HCT116 (cell line): ENCODE data around the gene MAP3K5. TPM values are rescaled to one million over a fixed set of nuclear protein-coding genes. Genes with fewer than 3 reads are reported as not detected.

Source experiments
- ATAC-seq: fragments of 200-7000 bp; cut with Tn5 transposase; 2 replicates; pipeline ENCODE4 v1.9.1; 2020; ENCODE audit warnings: mild to moderate bottlenecking, moderate library complexity
- BruUV-seq: library from RNA; stranded (reverse); fragments of 400-500 nt; replicated peaks from 2 replicates; lab custom pipeline; 2021; lab: Mats Ljungman, UMichigan
- CTCF ChIA-PET: fragments of 300-600 bp; sonication (Branson Sonifier 250); formaldehyde crosslinking; loops from one replicate; lab custom pipeline; 2021; ENCODE audit warnings: antibody characterized with exemption; lab: Charles Lee
- POLR2A ChIA-PET: fragments of 300-600, 350-600 bp; sonication (Branson Sonifier 250); formaldehyde crosslinking; loops from one replicate; lab custom pipeline; 2021; ENCODE audit warnings: antibody characterized with exemption; lab: Charles Lee
- RAD21 ChIA-PET, 2 experiments: fragments of 300-600 bp; sonication (Branson Sonifier 250); formaldehyde crosslinking; loops; one replicate each; lab custom pipeline; 2023; ENCODE audit warnings: low total read pairs in 2 of 2; ENCODE audit not compliant: uncharacterized antibody in 2 of 2, unreplicated experiment in 2 of 2, low non-redundant PET in 1 of 2; lab: Charles Lee
- DNase-seq: peaks from one replicate; pipeline ENCODE4 v3.0.0-alpha.2; 2010; ENCODE audit warnings: low read depth, low spot score
- H2AFZ ChIP-seq: fragments of 200-600 bp; shearing (Covaris generic), sonication (generic); 2 replicates; pipeline ENCODE4 v1.6.1; 2017; ENCODE audit warnings: low read depth, mixed run types, mixed read lengths, antibody characterized with exemption, low read length; ENCODE audit not compliant: poor library complexity, severe bottlenecking
- H3K27ac ChIP-seq: 2 replicates; pipeline ENCODE4 v1.5.1; 2012; ENCODE audit warnings: low read depth, low read length
- H3K27me3 ChIP-seq: fragments of 200-600 bp; sonication (generic); 2 replicates; pipeline ENCODE4 v1.6.1; 2016; ENCODE audit warnings: mixed run types, low read length, mixed read lengths; ENCODE audit not compliant: insufficient read depth
- H3K36me3 ChIP-seq, 2 experiments: fragments of 200-500 bp in 1 of 2; fragments of 200-600 bp in 1 of 2; sonication (Bioruptor generic) in 1 of 2; sonication (generic) in 1 of 2; 2 replicates each; pipeline versions ENCODE4 v1.5.1 to v1.6.1; 2014 to 2016; ENCODE audit warnings: low read length in 2 of 2, inconsistent platforms in 1 of 2, mixed read lengths in 1 of 2, mixed run types in 1 of 2; ENCODE audit not compliant: insufficient read depth in 2 of 2, control insufficient read depth in 1 of 2
- H3K4me1 ChIP-seq, 2 experiments: fragments of 200-600 bp in 1 of 2; sonication (generic) in 1 of 2; 2 replicates each; pipeline versions ENCODE4 v1.5.1 to v1.6.1; 2012 to 2017; ENCODE audit warnings: low read length in 2 of 2, inconsistent platforms in 1 of 2, mild to moderate bottlenecking in 1 of 2, mixed read lengths in 1 of 2, mixed run types in 1 of 2, moderate library complexity in 1 of 2; ENCODE audit not compliant: insufficient read depth in 2 of 2, control insufficient read depth in 1 of 2
- H3K4me2 ChIP-seq: fragments of 200-600 bp; sonication (generic); 2 replicates; pipeline ENCODE4 v1.6.1; 2017; ENCODE audit warnings: mixed run types, low read length, mixed read lengths
- H3K4me3 ChIP-seq, 2 experiments: fragments of 200-600 bp in 1 of 2; sonication (generic) in 1 of 2; replicated peaks in 1 of 2; 2 replicates each; pipeline ENCODE4 v1.5.1; 2011 to 2016; ENCODE audit warnings: low read length in 2 of 2, control low read depth in 1 of 2, low read depth in 1 of 2, mild to moderate bottlenecking in 1 of 2, mixed read lengths in 1 of 2, mixed run types in 1 of 2
- H3K79me2 ChIP-seq: fragments of 200-600 bp; sonication (generic); 2 replicates; pipeline ENCODE4 v1.6.1; 2017; ENCODE audit warnings: mild to moderate bottlenecking, mixed run types, low read length, moderate library complexity, mixed read lengths; ENCODE audit not compliant: insufficient read depth
- H3K9ac ChIP-seq: fragments of 200-600 bp; sonication (generic); 2 replicates; pipeline ENCODE4 v1.6.1; 2016; ENCODE audit warnings: low read length, mixed read lengths
- H3K9me2 ChIP-seq: fragments of 200-600 bp; sonication (generic), shearing (Covaris generic); 2 replicates; pipeline ENCODE4 v1.6.1; 2017; ENCODE audit warnings: mixed run types, mild to moderate bottlenecking, moderate library complexity; ENCODE audit not compliant: insufficient read depth
- H3K9me3 ChIP-seq, 2 experiments: fragments of 200-500 bp in 1 of 2; fragments of 200-600 bp in 1 of 2; sonication (Bioruptor generic) in 1 of 2; sonication (generic) in 1 of 2; 2 replicates each; pipeline ENCODE4 v1.6.1; 2014 to 2017; ENCODE audit warnings: low read length in 2 of 2, mixed read lengths in 2 of 2, inconsistent platforms in 1 of 2, low read depth in 1 of 2, mild to moderate bottlenecking in 1 of 2, mixed run types in 1 of 2, moderate library complexity in 1 of 2; ENCODE audit not compliant: control insufficient read depth in 1 of 2, insufficient read depth in 1 of 2
- H4K20me1 ChIP-seq: fragments of 200-600 bp; sonication (generic), shearing (Covaris generic); 2 replicates; pipeline ENCODE4 v1.6.1; 2017; ENCODE audit warnings: mixed run types, mild to moderate bottlenecking, moderate library complexity; ENCODE audit not compliant: insufficient read depth
- CEBPB ChIP-seq: IDR thresholded peaks from 2 replicates; pipeline ENCODE4 v1.6.1; 2012; ENCODE audit warnings: low read depth
- CTCF ChIP-seq, 3 experiments: fragments of 200-600 bp in 1 of 3; sonication (generic) in 1 of 3; IDR thresholded peaks in 2 of 3; conservative IDR thresholded peaks in 1 of 3; 2 replicates each; pipeline ENCODE4 v1.5.1; 2012 to 2017; ENCODE audit warnings: low read depth in 2 of 3, low read length in 2 of 3, antibody characterized with exemption in 1 of 3, borderline replicate concordance in 1 of 3, control low read depth in 1 of 3, mild to moderate bottlenecking in 1 of 3, mixed read lengths in 1 of 3, mixed run types in 1 of 3, moderate library complexity in 1 of 3; ENCODE audit not compliant: insufficient read depth in 1 of 3
- EZH2 ChIP-seq: fragments of 200-600 bp; sonication (generic); IDR thresholded peaks from 2 replicates; pipeline ENCODE4 v1.6.1; 2017; ENCODE audit warnings: antibody characterized with exemption, mixed run types
- FOSL1 ChIP-seq: IDR thresholded peaks from 2 replicates; pipeline ENCODE4 v1.6.1; 2012; ENCODE audit warnings: low read depth
- RAD21 ChIP-seq: IDR thresholded peaks from 2 replicates; pipeline ENCODE4 v1.6.1; 2012; ENCODE audit warnings: low read depth, mild to moderate bottlenecking
- SIN3A ChIP-seq: IDR thresholded peaks from 2 replicates; pipeline ENCODE4 v1.6.1; 2012; ENCODE audit warnings: low read depth
- SP1 ChIP-seq: IDR thresholded peaks from 2 replicates; pipeline ENCODE4 v1.6.1; 2012; ENCODE audit warnings: low read depth
- ZFX ChIP-seq: fragments of 450-650 bp; IDR thresholded peaks from 2 replicates; pipeline ENCODE4 v1.6.1; 2017
- intact Hi-C: fragments of 100-400 bp; cut with micrococcal nuclease; formaldehyde crosslinking; loops from 2 replicates; pipeline ENCODE4 v1.10.0; 2022
- total RNA-seq: library from RNA; stranded (reverse); gene quantifications from one replicate; pipeline ENCODE4 v1.2.1, GENCODE V29; 2021; ENCODE audit not compliant: unreplicated experiment

MAP3K5 gene
- total RNA-seq, 1 experiment from 2014 or later, result 11.8 TPM

DNA sequence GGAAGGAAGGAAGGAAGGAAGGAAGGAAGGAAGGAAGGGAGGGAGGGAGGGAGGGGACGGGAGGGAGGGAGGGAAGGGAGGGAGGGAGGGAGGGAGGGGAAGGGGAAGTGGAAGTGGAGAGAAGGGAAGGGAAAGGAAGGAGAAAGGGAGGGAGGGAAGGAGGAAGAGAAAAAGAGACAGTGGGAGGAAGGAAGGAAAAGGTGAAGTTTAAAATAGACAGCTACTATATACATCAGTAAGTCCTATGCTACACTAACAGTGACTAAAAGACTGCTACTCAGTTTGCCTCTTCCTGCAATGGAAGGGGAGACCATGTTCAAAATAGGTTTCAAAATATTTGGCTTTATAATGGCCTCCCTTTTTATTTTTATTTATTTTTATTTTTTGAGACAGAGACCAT is 22.5 kb downstream of the MAP3K5 start:
- TF ChIP-seq CEBPB, result no peak
- TF ChIP-seq SP1, result no peak
- TF ChIP-seq SIN3A, result no peak
- TF ChIP-seq, all 23 proteins: peak for 0
- ChIA-PET CTCF (no interaction called here), RAD21 (no interaction called here), POLR2A (no interaction called here)
- no peaks in the 10 kb centered on the region; the same call in 1 of the 2 replicates for H4K20me1 ChIP-seq
- DNase-seq (no peak), ATAC-seq (no peak)
- H3K9me2 ChIP-seq, result no peaks in the 10 kb centered on the region
- no peak overlapping the region for H3K9ac ChIP-seq
- H3K27ac ChIP-seq, result no peak overlapping the region
- H3K27me3 ChIP-seq, result no peaks in the 10 kb centered on the region
- H3K36me3 ChIP-seq, result no peaks in the 10 kb centered on the region
- H3K79me2 ChIP-seq, result peaks cover 22% of the 10 kb centered on the region
- H3K9me3 ChIP-seq, result no peaks in the 10 kb centered on the region
- no peak overlapping the region for H2AFZ ChIP-seq
- H3K4me2 ChIP-seq, result no peak overlapping the region
- no TSS peak for BruUV-seq
- no peak overlapping the region for H3K4me3 ChIP-seq
- intact Hi-C loops, result no loop called here
- peaks cover 8 to 12% of the 10 kb centered on the region in 2 experiments for H3K4me1 ChIP-seq

DNA sequence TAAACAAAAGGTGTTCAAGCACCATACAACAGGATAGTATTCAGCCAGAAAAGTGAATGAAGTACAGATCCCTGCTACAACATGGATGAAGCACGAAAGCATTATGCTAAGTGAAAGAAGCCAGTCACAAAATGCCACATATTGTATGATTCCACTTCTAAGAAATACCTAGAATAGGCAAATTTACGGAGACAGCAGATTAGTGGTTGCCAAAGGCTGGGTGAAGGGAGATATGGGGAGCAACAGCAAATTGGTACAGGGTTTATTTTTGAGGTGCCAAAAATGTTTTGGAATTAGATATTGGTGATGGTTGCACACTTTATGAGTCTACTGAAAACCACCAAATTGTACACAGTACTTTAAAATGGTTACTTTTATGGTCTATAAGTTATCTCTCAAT is 23.2 kb downstream of the MAP3K5 start:
- H4K20me1 ChIP-seq, result no peaks in the 10 kb centered on the region; the same call in 1 of the 2 replicates
- H3K9ac ChIP-seq, result no peak overlapping the region
- BruUV-seq, result no TSS peak
- DNase-seq (no peak), ATAC-seq (no peak)
- H3K4me1 ChIP-seq, result peaks cover 3 to 6% of the 10 kb centered on the region in 2 experiments; a peak in 3 of 4 replicates
- no peaks in the 10 kb centered on the region for H3K27me3 ChIP-seq
- H3K9me2 ChIP-seq, result no peaks in the 10 kb centered on the region
- ChIA-PET POLR2A (no interaction called here), RAD21 (no interaction called here), CTCF (interaction anchor here (1.4 kb wide), 1 partner anchor 23 kb away, joined by 4 read pairs; the partner anchor contains the start of gene MAP3K5)
- no peaks in the 10 kb centered on the region for H3K36me3 ChIP-seq
- H3K9me3 ChIP-seq, result no peaks in the 10 kb centered on the region
- intact Hi-C loops, result no loop called here
- no peak overlapping the region for H3K27ac ChIP-seq
- no peak for TF ChIP-seq ZFX
- no peak for TF ChIP-seq SIN3A
- no peak for TF ChIP-seq FOSL1
- TF ChIP-seq RAD21, result no peak
- TF ChIP-seq CTCF (IDR thresholded peaks at IDR 0.05 in 2 of 3, conservative IDR thresholded peaks at IDR 0.05 in 1 of 3; ENCODE audit: borderline replicate concordance in 1 of 3, insufficient read depth in 1 of 3, low read depth in 2 of 3, low read length in 2 of 3), result no peak
- no peak for TF ChIP-seq EZH2
- peaks cover 22% of the 10 kb centered on the region for H3K79me2 ChIP-seq
- no peak overlapping the region for H3K4me3 ChIP-seq
- H3K4me2 ChIP-seq, result no peak overlapping the region
- no peak overlapping the region for H2AFZ ChIP-seq
